GM12872 (cell line): ENCODE results near the gene DBX2.

Experiments used
- TF ChIP-seq, protein P1 (sequence below): IDR thresholded peaks from 3 replicates; pipeline ENCODE4 v1.5.1; 2011; ENCODE audit warnings: low read depth, mild to moderate bottlenecking, low read length, moderate library complexity; ENCODE audit not compliant: insufficient read depth

The DBX2 gene

DNA sequence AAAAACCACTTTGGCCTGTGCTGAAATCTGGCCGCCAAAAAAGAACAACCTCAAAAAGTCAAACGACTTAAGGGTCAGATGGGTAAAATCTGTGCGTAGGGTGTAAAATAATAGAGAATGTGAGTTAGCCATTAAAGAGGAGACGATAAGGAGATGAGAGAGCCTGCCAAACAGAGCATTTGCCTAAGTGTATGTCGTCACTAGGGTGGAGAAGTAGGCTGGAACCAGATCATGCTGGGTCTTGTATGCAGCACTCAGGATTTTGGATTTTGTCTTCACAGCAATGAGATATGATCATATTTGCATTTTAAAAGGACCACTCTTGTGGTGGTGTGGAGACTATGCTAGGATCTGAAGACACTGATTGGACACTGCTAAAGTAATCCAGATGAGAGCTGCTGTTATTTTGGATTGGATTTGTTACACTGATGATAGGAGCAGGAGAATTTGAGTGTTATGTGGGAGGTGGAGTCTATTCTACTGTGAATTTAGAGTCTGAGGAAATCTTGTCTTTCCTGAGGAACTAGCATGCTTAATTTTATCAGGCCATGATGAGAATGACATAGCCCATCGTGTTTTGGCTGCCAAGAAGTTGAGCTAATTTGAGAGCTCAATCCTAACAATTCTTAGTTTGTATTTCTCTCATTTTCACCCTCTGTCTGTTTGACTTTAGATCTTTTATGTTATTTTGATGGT is 24.8 kb upstream of the DBX2 start:
- TF ChIP-seq, protein P1, sequence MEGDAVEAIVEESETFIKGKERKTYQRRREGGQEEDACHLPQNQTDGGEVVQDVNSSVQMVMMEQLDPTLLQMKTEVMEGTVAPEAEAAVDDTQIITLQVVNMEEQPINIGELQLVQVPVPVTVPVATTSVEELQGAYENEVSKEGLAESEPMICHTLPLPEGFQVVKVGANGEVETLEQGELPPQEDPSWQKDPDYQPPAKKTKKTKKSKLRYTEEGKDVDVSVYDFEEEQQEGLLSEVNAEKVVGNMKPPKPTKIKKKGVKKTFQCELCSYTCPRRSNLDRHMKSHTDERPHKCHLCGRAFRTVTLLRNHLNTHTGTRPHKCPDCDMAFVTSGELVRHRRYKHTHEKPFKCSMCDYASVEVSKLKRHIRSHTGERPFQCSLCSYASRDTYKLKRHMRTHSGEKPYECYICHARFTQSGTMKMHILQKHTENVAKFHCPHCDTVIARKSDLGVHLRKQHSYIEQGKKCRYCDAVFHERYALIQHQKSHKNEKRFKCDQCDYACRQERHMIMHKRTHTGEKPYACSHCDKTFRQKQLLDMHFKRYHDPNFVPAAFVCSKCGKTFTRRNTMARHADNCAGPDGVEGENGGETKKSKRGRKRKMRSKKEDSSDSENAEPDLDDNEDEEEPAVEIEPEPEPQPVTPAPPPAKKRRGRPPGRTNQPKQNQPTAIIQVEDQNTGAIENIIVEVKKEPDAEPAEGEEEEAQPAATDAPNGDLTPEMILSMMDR = no peak

DNA sequence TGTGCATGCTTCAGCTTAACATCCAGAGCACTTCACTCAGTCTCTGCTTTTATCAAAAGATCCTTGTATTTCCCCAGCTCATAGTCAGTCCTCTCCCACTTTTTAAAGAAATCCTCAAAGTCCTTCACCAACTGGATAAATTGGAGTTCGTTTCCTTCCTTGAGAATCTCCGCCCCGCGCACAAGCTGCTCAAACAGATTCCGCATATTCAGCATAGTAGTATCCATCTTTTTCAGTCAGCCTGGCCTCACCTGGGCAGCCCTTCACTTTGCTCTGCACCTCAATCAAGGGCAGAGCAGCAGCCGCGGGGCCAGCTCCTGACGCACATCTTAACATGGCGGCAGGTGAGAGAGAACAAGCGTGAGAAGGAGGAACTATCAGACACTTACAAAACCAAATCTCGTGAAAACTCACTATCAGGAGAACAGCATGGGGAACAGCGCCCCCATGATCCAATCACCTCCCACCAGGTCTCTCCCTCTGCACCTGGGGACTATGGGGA is 14.3 kb upstream of the DBX2 start:
- TF ChIP-seq, protein P1 = no peak

DNA sequence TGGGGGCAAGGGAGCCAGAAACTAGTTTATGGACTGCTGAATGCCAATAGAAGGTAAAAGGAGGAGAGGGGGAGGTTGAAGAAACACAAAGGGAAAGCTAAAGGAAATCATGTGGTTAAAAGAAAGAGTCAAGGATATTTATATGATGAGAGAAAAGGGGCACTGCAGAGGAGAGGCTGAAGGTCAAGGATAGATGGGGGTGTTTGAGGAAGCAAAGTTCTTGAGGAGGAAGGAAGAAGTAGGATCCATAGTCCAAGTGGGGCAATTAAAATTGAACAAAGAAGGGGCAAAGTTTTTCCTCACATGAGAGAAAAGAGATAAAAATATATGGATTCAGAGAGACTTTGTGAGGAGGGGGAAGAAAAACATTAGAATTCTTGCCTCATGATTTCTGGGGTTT is 10.1 kb upstream of the DBX2 start:
- TF ChIP-seq, protein P1 = no peak

DNA sequence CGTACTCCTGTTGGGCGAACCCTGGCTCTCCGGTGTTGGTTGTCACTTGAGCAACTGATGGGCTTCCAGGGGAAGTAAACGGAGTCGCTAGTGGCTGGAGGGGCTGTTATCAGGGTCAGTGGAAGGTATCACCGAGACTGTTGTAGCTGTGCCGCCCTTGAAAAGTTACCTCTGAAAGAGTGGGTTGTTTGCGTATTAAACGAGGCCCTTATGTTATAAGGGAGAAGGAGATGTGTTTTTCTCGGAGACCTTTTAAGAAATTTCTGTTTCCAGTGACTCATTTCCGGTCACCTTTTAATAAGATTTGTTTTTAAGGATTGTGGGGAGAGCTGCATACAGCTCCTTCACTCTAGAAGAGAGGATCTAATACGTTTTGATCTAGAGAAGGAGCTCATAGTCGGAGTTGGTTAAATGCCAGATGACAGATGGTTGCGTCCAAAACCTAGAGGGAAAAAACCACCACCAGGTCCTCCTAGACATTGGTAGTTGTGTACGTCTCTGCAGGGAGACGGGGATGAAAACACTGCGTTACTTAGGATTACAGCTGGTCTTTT is 750 bp upstream of the DBX2 start:
- TF ChIP-seq, protein P1 = no peak

DNA sequence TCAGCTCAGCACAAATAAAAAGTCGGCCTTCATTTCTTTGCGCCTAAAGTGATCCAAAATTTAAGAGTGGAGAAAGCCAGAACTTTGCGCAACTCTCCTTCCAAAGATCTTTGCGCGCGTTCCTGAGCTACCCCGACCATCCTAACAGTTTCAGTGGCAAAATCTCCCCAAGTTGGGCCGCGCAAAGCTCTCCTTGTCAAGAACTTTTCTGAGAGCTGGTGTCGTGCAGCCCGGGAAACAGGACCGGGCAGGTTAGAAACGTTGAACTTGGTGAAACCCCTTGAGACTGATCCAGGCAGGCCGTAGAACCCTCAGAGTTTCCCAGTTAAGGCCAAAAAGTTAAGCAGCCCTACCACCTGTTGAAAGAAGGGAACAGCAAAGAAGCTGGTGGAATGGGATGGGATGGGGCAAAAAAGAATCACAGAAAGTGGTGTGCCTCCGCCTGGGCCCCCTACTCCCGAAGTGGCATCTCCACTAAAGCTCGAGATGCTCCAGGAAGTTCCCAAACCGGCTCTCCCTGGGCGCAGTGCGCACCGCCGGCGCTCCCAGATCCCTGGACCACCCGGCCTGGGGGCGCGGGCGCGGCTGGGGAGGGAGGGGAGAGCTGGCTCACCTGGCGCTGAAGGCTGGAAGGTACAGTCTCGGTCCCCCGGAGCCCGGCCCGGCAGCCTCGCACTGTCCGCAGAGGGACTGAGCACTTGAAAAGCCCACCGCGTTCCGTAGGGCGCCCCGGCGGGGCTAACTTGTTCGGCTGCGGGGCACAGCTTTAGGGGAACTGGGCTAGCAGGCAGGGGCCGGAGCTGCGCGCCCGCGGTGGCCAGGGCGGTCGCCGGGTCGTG is 768 bp downstream of the DBX2 start:
- TF ChIP-seq, protein P1 = no peak

DNA sequence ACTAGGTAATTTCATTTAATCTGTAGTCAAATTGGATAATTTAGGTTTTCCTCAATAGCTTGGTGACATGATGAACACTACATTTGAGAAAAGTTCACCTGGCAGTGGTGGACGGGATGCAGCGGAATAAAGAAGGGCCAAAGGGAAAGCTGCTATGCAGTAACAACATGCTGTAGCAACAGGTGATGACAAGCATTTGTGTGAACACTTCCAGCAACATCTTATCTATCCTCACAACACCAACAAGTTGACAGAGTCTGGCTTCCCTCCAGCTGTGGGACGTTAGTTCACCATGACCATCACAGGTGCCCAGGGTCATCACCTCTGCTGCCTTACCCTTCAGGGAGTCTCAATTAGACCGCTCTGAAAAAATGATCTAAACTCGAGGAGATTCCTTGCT is 8.3 kb downstream of the DBX2 start:
- TF ChIP-seq, protein P1 = no peak

DNA sequence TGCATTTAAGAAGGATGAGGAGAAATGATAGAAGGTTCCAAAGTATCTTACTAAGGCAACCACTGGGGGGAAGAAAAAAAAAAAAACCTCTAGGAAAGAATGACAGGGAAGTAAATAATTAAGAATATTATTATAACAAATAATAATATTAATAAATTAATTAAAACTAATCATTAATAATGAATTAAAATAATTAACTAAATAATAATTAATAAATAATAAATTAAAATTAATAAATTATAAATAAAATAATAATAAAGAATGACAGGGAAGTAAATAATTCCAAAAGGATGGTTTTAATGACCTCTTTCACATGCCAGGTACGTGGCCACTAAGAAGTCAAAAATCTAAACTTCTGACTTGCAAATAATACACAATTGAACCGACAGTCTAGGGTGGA is 9.9 kb downstream of the DBX2 start:
- TF ChIP-seq, protein P1 = no peak
